Suprapubic skin (tissue), 4 donors: ENCODE measurements around the gene CYB5R2. TPM values are rescaled to one million over a fixed set of nuclear protein-coding genes. Genes with fewer than 3 reads are reported as not detected.
A peak's percentile ranks its signal among the peaks of the same experiment; 100 is the strongest.

Experiments
- DNase-seq, 2 donors: peaks; one replicate each; pipeline ENCODE4 v3.0.0-alpha.2; 2019; ENCODE audit warnings: low spot score in 2 of 2
- H3K27ac ChIP-seq: fragments of 200-600 bp; sonication (generic); one replicate; pipeline ENCODE4 v1.5.1; 2019
- H3K27me3 ChIP-seq: fragments of 200-600 bp; sonication (generic); one replicate; pipeline ENCODE4 v1.5.1; 2019
- H3K36me3 ChIP-seq: fragments of 200-600 bp; sonication (generic); one replicate; pipeline ENCODE4 v1.5.1; 2019
- H3K4me1 ChIP-seq: fragments of 200-600 bp; sonication (generic); one replicate; pipeline ENCODE4 v1.5.1; 2019
- H3K4me3 ChIP-seq: fragments of 200-600 bp; sonication (generic); one replicate; pipeline ENCODE4 v1.5.1; 2019; ENCODE audit warnings: mild to moderate bottlenecking
- H3K9me3 ChIP-seq: fragments of 200-600 bp; sonication (generic); one replicate; pipeline ENCODE4 v1.5.1; 2019
- EP300 ChIP-seq: sonication (generic); formaldehyde crosslinking; IDR thresholded peaks from one replicate; pipeline ENCODE4 v1.6.1; 2017; ENCODE audit warnings: antibody characterized with exemption
- POLR2A ChIP-seq, 2 donors: fragments of 450-650 bp; IDR thresholded peaks; one replicate each; pipeline ENCODE4 v1.6.1; 2017; ENCODE audit warnings: antibody characterized with exemption in 2 of 2, mild to moderate bottlenecking in 2 of 2, moderate library complexity in 2 of 2
- POLR2AphosphoS5 ChIP-seq, 3 donors: sonication (generic); formaldehyde crosslinking; IDR thresholded peaks; one replicate each; pipeline ENCODE4 v1.6.1; 2017; ENCODE audit warnings: antibody characterized with exemption in 3 of 3
- WGBS: methylation state at CpG from one replicate; pipeline ENCODE4 v1.1.5; 2018; 5-methylcytosine and 5-hydroxymethylcytosine counted together
- total RNA-seq, 4 donors: library from RNA; depleted of rRNA; stranded (reverse); fragments of >200 nt; gene quantifications; one replicate each; pipeline ENCODE4 v1.1.0, GENCODE V29; 2016
- TF ChIP-seq, protein P1 (sequence below), 2 donors: fragments of 200-600 bp in 1 of 2; fragments of 450-650 bp in 1 of 2; sonication (generic) in 1 of 2; IDR thresholded peaks; one replicate each; pipeline ENCODE4 v1.5.1; 2016 to 2019; ENCODE audit warnings: antibody characterized with exemption in 2 of 2, mild to moderate bottlenecking in 1 of 2, moderate library complexity in 1 of 2

CYB5R2 gene
- total RNA-seq, 4 donors from 2014 or later, result 30.7 to 78.4 (median 53.9) TPM

DNA sequence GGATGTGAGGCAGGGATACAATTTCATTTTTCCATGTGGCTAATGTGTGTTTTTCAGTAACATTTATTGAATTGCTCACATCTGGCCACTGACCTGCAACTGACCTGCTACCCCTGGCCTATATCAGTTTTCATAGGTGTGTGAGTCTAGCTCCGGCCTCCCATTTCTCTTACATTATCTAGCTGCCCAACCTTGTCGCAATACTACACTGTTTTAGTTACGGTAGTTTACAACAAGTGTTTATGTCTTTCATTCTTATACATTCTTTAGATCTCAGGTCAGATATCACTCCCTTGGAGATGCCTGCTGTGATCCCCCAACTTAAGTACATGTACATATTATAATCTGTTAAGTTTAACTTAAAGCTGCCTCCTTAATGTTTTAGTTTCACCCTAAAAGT is 2.3 kb upstream of the CYB5R2 start:
- peaks cover 41% of the 10 kb centered on the region for H3K4me1 ChIP-seq
- no peak overlapping the region for H3K27ac ChIP-seq
- H3K27me3 ChIP-seq, result no peaks in the 10 kb centered on the region
- 94% methylated on average over 3 of the region's 3 CpGs for WGBS
- no peak for DNase-seq
- H3K4me3 ChIP-seq, result no peak overlapping the region
- no peaks in the 10 kb centered on the region for H3K36me3 ChIP-seq
- no peaks in the 10 kb centered on the region for H3K9me3 ChIP-seq
- TF ChIP-seq, protein P1, sequence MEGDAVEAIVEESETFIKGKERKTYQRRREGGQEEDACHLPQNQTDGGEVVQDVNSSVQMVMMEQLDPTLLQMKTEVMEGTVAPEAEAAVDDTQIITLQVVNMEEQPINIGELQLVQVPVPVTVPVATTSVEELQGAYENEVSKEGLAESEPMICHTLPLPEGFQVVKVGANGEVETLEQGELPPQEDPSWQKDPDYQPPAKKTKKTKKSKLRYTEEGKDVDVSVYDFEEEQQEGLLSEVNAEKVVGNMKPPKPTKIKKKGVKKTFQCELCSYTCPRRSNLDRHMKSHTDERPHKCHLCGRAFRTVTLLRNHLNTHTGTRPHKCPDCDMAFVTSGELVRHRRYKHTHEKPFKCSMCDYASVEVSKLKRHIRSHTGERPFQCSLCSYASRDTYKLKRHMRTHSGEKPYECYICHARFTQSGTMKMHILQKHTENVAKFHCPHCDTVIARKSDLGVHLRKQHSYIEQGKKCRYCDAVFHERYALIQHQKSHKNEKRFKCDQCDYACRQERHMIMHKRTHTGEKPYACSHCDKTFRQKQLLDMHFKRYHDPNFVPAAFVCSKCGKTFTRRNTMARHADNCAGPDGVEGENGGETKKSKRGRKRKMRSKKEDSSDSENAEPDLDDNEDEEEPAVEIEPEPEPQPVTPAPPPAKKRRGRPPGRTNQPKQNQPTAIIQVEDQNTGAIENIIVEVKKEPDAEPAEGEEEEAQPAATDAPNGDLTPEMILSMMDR (IDR thresholded peaks at IDR 0.05), result no peak
- TF ChIP-seq EP300 (no peak), POLR2AphosphoS5 (IDR thresholded peaks at IDR 0.05) (no peak), POLR2A (IDR thresholded peaks at IDR 0.05) (no peak)

DNA sequence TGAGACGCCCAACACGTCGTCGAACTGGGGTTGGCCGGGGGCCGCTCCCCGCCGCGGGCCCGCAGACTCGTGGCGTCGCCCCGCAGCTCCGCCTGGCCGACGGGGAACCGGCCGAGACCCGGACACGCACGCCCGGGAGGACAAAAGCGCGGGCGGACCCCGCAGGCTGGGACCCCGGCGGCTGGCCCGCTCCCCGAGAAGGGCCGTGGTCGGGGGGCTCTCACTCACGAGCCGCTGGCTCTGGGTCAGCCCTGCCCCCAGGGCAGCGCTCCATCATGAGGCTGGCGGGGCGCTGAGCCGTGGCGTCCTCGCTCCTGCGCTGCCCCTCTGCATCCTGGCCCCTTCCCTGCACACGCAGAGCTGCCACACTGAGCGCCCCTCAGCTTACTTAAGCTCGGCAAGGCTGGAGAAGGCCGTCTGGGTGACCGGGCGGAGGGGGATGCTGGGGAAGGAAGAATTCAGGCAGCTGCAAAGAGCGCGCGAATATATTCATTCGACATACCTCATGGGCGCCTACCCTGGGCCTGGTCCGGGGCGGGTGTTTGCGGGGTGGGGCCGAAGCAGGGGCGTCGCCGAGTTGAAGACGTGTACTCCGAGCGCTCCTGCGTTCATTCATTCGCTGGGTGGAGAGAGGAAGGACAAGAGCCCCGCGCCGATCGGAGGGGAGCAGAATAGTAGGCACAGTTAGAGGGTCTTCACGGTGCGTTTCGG is 579 bp upstream of the CYB5R2 start:
- no peak for TF ChIP-seq POLR2AphosphoS5 (IDR thresholded peaks at IDR 0.05)
- no peak for TF ChIP-seq POLR2A (IDR thresholded peaks at IDR 0.05)
- TF ChIP-seq EP300, result no peak
- TF ChIP-seq, protein P1 (IDR thresholded peaks at IDR 0.05), result no peak
- Histone ChIP-seq H3K27ac (peak overlapping the region; percentile 70), H3K4me3 (peak overlapping the region; percentile 52), H3K9me3 (no peaks in the 10 kb centered on the region), H3K4me1 (peaks cover 42% of the 10 kb centered on the region), H3K36me3 (no peaks in the 10 kb centered on the region), H3K27me3 (no peaks in the 10 kb centered on the region)
- DNase-seq, result peak in 1 of 2 donors; percentile 81
- 11% methylated on average over 18 of the region's 72 CpGs for WGBS

DNA sequence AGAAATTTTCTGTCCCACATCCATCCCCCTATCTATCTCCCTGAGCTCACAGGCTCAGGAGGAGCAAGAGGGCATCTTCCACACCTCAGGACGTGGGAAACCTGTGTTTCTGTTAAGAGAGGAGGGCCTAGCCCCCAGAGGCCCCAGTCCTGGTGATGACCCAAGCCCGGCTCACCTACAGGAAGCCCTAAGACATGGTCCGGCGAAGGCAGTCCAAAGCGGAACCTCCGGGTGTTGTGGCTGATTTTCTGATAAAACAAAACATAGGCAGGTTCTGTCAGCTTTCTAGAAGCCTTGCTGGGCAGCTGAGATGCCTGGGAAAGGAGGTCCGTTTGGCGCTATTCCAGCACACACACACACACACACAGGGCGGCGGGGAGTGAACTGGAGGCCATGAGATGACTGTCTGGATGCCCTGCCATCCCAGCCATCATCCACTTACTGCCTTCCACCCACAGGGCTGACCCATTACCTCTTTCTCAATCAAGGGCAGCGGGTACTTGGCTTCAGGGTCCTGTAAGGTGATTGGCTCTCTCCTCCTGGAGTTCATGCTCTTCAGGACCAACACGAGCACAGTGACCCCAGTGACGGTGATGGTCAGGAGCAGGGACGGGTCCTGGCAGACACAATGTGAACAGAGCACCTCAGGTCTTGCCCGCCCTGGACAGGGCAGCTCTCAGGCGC is 882 bp downstream of the CYB5R2 start:
- Histone ChIP-seq H3K9me3 (no peaks in the 10 kb centered on the region), H3K4me1 (peaks cover 38% of the 10 kb centered on the region), H3K27ac (peak overlapping the region; percentile 70), H3K27me3 (no peaks in the 10 kb centered on the region), H3K4me3 (peak overlapping the region; percentile 52), H3K36me3 (peaks cover 8% of the 10 kb centered on the region)
- no peak for DNase-seq
- no peak for TF ChIP-seq POLR2AphosphoS5 (IDR thresholded peaks at IDR 0.05)
- TF ChIP-seq, protein P1 (IDR thresholded peaks at IDR 0.05), result no peak
- no peak for TF ChIP-seq EP300
- TF ChIP-seq POLR2A (IDR thresholded peaks at IDR 0.05), result no peak
- 85% methylated on average over 13 of the region's 16 CpGs for WGBS

DNA sequence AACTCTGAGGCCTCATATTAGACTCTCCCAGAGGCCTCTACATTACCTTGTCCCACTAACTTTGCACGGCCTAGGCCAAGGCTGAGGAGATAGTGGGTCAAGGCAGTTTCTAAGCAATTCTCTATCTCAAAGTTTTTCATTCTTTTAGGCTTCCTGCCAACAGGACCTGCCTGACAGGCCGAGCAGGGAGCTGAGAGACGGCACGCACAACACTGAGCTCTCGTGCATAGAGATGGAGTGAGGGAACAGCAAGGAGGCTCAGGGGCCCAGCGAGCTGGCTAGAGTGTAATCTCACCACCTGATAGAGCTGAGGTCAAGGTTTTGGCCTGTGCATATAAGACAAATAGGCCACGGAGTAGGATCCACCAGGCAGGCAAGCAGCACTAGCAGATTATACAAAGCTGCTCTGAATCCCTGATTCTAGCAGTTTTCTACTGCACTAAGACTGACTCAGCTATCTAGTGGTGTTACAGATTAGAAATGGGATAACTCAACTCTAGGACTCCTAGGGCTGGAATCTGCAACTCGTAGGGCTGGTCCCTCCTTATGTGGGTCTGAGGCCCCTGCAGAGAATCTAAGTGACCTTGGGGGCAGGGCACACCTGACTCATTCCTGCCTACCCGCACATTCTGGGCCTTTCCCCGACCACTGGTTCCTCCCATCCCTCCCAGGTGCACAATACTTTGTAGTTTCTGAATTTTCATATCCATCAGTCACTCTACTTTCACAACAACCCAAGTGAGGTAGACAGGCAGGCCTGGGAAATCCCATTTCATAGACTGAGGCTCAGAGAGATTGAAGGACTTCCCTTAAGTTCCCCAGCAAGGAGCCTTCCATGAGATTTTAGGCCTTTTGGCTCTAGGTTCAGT is 1.7 kb downstream of the CYB5R2 start:
- TF ChIP-seq EP300 (no peak), POLR2AphosphoS5 (IDR thresholded peaks at IDR 0.05) (no peak), POLR2A (IDR thresholded peaks at IDR 0.05) (no peak)
- TF ChIP-seq, protein P1 (IDR thresholded peaks at IDR 0.05), result no peak
- DNase-seq, result no peak
- Histone ChIP-seq H3K4me1 (peaks cover 32% of the 10 kb centered on the region), H3K4me3 (no peak overlapping the region), H3K9me3 (no peaks in the 10 kb centered on the region), H3K27ac (peak overlapping the region; percentile 8), H3K27me3 (no peaks in the 10 kb centered on the region), H3K36me3 (peaks cover 12% of the 10 kb centered on the region)
- 63% methylated on average over 9 of the region's 10 CpGs for WGBS
